DOHH2 (cell line): ENCODE measurements around the gene ABCF3.

Experiments
- CTCF ChIP-seq: fragments of 200-600 bp; sonication (generic); IDR thresholded peaks from one replicate; pipeline ENCODE4 v1.5.1; 2014; ENCODE audit warnings: antibody characterized with exemption, mild to moderate bottlenecking, low read depth, low read length; ENCODE audit not compliant: poor library complexity, severe bottlenecking
- EZH2phosphoT487 ChIP-seq: fragments of 200-600 bp; sonication (generic); IDR thresholded peaks from 2 replicates; pipeline ENCODE4 v1.6.1; 2017; ENCODE audit warnings: borderline replicate concordance, mild to moderate bottlenecking, antibody characterized with exemption, low read length, moderate library complexity, mixed read lengths

GRCh38 chr3:184237807-184238206, 51.8 kb downstream of the ABCF3 start:
- TF ChIP-seq CTCF (no peak), EZH2phosphoT487 (no peak)
